ENCODE data around the gene LARP1.

Gene LARP1

DNA sequence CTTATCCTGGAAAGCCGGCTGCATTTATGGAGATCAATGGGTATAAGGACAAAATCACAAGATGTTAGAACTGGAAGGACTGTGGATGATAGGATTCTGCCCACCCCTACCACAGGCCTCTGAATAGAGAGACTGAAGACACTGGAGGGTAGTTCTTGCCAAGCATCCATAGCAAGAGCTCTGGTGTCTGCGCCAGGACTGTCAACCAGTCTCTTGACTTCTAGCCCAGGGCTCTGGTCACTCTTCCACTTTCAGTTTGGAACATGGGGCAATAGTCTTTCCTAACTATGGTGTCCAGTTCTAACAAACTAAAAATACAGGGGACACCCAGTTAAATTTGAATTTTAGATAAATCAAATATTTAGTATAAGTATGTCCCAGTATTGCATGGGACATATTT is 23.4 kb downstream of the LARP1 start:
- H3K9me2 ChIP-seq (replicated peaks; ENCODE audit: control insufficient read depth, low read length) = no peaks in the 10 kb centered on the region
- no peak overlapping the region for H3K4me2 ChIP-seq (ENCODE audit: low read length)
- H4K20me1 ChIP-seq (ENCODE audit: control insufficient read depth, insufficient read depth, low read depth, low read length) = peaks cover 53% of the 10 kb centered on the region
- H3K27me3 ChIP-seq (ENCODE audit: control insufficient read depth, low read length) = no peaks in the 10 kb centered on the region
- no peaks in the 10 kb centered on the region for H3K9me3 ChIP-seq (ENCODE audit: control insufficient read depth, insufficient read depth, low read length)
- peaks cover 29% of the 10 kb centered on the region for H3K4me1 ChIP-seq (ENCODE audit: control insufficient read depth, low read length)
- no peak for TF ChIP-seq EZH2phosphoT487 (IDR thresholded peaks at IDR 0.05; ENCODE audit: borderline replicate concordance, low read length)
- TF ChIP-seq, protein P1, sequence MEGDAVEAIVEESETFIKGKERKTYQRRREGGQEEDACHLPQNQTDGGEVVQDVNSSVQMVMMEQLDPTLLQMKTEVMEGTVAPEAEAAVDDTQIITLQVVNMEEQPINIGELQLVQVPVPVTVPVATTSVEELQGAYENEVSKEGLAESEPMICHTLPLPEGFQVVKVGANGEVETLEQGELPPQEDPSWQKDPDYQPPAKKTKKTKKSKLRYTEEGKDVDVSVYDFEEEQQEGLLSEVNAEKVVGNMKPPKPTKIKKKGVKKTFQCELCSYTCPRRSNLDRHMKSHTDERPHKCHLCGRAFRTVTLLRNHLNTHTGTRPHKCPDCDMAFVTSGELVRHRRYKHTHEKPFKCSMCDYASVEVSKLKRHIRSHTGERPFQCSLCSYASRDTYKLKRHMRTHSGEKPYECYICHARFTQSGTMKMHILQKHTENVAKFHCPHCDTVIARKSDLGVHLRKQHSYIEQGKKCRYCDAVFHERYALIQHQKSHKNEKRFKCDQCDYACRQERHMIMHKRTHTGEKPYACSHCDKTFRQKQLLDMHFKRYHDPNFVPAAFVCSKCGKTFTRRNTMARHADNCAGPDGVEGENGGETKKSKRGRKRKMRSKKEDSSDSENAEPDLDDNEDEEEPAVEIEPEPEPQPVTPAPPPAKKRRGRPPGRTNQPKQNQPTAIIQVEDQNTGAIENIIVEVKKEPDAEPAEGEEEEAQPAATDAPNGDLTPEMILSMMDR (IDR thresholded peaks at IDR 0.05; ENCODE audit: low read depth, low read length, poor library complexity, severe bottlenecking) = no peak
- H3K27ac ChIP-seq (ENCODE audit: low read depth, low read length) = no peak overlapping the region
- peaks cover 64% of the 10 kb centered on the region for H3K36me3 ChIP-seq (ENCODE audit: control insufficient read depth, low read length)
- H3K4me3 ChIP-seq (ENCODE audit: low read length) = no peak overlapping the region
- H3K79me2 ChIP-seq (ENCODE audit: control insufficient read depth, low read length) = peaks cover 100% of the 10 kb centered on the region
- no peaks in the 10 kb centered on the region for H3F3A ChIP-seq (ENCODE audit: control insufficient read depth, insufficient read depth)

DNA sequence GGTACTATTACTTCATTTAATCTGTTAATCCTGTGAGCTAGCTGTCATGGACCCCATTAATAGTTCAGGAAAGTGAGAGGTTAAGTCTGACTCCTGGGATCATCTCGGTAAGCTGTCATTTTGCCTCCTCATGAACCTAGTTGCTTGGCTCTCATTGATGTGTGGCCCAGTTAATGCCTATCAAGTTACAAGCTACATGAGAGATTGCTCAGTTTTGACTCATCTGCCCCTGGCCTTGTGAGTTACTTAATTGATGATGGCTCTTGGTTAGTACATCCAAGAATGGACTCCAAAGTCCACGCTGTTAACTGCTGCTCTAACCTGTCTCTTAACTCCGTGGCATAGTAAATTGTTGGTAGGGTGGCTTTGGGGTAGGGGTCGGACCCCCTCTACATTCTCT is 23.9 kb downstream of the LARP1 start:
- Histone ChIP-seq H3F3A (ENCODE audit: control insufficient read depth, insufficient read depth) (no peaks in the 10 kb centered on the region), H3K79me2 (ENCODE audit: control insufficient read depth, low read length) (peaks cover 100% of the 10 kb centered on the region), H3K36me3 (ENCODE audit: control insufficient read depth, low read length) (peaks cover 63% of the 10 kb centered on the region), H3K4me1 (ENCODE audit: control insufficient read depth, low read length) (peaks cover 24% of the 10 kb centered on the region), H3K9me3 (ENCODE audit: control insufficient read depth, insufficient read depth, low read length) (no peaks in the 10 kb centered on the region), H3K9me2 (replicated peaks; ENCODE audit: control insufficient read depth, low read length) (no peaks in the 10 kb centered on the region), H3K4me2 (ENCODE audit: low read length) (no peak overlapping the region), H4K20me1 (ENCODE audit: control insufficient read depth, insufficient read depth, low read depth, low read length) (peaks cover 53% of the 10 kb centered on the region), H3K27ac (ENCODE audit: low read depth, low read length) (no peak overlapping the region), H3K4me3 (ENCODE audit: low read length) (no peak overlapping the region), H3K27me3 (ENCODE audit: control insufficient read depth, low read length) (no peaks in the 10 kb centered on the region)
- TF ChIP-seq, protein P1 (IDR thresholded peaks at IDR 0.05; ENCODE audit: low read depth, low read length, poor library complexity, severe bottlenecking) = no peak
- no peak for TF ChIP-seq EZH2phosphoT487 (IDR thresholded peaks at IDR 0.05; ENCODE audit: borderline replicate concordance, low read length)

DNA sequence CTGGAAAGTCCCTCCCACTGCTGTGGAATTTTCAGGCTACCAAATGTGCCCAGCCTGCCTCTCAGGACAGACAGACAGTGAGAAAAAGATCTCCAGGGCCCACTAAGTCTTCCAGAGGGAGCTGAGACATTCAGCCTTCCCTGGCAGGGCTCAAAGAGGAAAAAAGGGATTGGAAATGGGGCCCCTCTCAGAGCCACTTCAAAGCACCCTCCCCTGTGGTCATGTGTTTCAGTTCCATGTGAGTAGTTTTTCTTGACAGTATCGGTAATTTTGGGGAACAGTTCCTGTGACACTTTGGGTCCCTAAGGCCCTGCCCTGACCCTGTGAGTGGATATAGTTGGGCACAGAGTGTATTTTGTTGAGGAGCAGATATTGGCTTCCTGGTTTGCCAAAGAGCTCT is 25.0 kb downstream of the LARP1 start:
- H3K27me3 ChIP-seq (ENCODE audit: control insufficient read depth, low read length) = no peaks in the 10 kb centered on the region
- H3K4me3 ChIP-seq (ENCODE audit: low read length) = no peak overlapping the region
- H3K27ac ChIP-seq (ENCODE audit: low read depth, low read length) = no peak overlapping the region
- peaks cover 56% of the 10 kb centered on the region for H4K20me1 ChIP-seq (ENCODE audit: control insufficient read depth, insufficient read depth, low read depth, low read length)
- H3K36me3 ChIP-seq (ENCODE audit: control insufficient read depth, low read length) = peaks cover 64% of the 10 kb centered on the region
- H3F3A ChIP-seq (ENCODE audit: control insufficient read depth, insufficient read depth) = no peaks in the 10 kb centered on the region
- H3K4me1 ChIP-seq (ENCODE audit: control insufficient read depth, low read length) = peaks cover 29% of the 10 kb centered on the region
- TF ChIP-seq, protein P1 (IDR thresholded peaks at IDR 0.05; ENCODE audit: low read depth, low read length, poor library complexity, severe bottlenecking) = no peak
- TF ChIP-seq EZH2phosphoT487 (IDR thresholded peaks at IDR 0.05; ENCODE audit: borderline replicate concordance, low read length) = no peak
- peaks cover 100% of the 10 kb centered on the region for H3K79me2 ChIP-seq (ENCODE audit: control insufficient read depth, low read length)
- H3K4me2 ChIP-seq (ENCODE audit: low read length) = no peak overlapping the region
- H3K9me2 ChIP-seq (replicated peaks; ENCODE audit: control insufficient read depth, low read length) = no peaks in the 10 kb centered on the region
- H3K9me3 ChIP-seq (ENCODE audit: control insufficient read depth, insufficient read depth, low read length) = no peaks in the 10 kb centered on the region
